ENCODE results near the gene MLLT6. TPM values are rescaled to one million over a fixed set of nuclear protein-coding genes. Genes with fewer than 3 reads are reported as not detected.

Gene MLLT6
- total and polyA plus RNA-seq, 2 of the 13 experiments (the other 11 are each of a cell fraction or from before 2014, with no cell fraction given) = 50.7 to 69.5 TPM

- TF ChIP-seq, protein P1, sequence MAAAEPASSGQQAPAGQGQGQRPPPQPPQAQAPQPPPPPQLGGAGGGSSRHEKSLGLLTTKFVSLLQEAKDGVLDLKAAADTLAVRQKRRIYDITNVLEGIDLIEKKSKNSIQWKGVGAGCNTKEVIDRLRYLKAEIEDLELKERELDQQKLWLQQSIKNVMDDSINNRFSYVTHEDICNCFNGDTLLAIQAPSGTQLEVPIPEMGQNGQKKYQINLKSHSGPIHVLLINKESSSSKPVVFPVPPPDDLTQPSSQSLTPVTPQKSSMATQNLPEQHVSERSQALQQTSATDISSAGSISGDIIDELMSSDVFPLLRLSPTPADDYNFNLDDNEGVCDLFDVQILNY (CRISPR knock-in tag; conservative IDR thresholded peaks at IDR 0.05) = no peak
- peak; percentile 98 for TF ChIP-seq ZBTB38 (CRISPR knock-in tag; IDR thresholded peaks at IDR 0.05)
- TF ChIP-seq KLF9 (CRISPR knock-in tag; IDR thresholded peaks at IDR 0.05; ENCODE audit: low read depth) = no peak
- TF ChIP-seq, protein P2, sequence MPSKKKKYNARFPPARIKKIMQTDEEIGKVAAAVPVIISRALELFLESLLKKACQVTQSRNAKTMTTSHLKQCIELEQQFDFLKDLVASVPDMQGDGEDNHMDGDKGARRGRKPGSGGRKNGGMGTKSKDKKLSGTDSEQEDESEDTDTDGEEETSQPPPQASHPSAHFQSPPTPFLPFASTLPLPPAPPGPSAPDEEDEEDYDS (CRISPR knock-in tag; IDR thresholded peaks at IDR 0.05) = no peak
- TF ChIP-seq ZNF407 (CRISPR knock-in tag; IDR thresholded peaks at IDR 0.05; ENCODE audit: not compliant biosample characterization) = no peak
- 0 out of 2 replicates have a peak, but pooled peaks have one; percentile 68 for TF ChIP-seq ZNF598 (CRISPR knock-in tag; IDR thresholded peaks at IDR 0.05; ENCODE audit: borderline replicate concordance)
- TF ChIP-seq ZBTB1 (CRISPR knock-in tag; IDR thresholded peaks at IDR 0.05; ENCODE audit: borderline replicate concordance) = no peak
- peak; percentile 29; the same call in 1 of the 2 replicates for TF ChIP-seq GATAD1 (CRISPR knock-in tag; IDR thresholded peaks at IDR 0.05)
- peak; percentile 23; the same call in 1 of the 2 replicates for TF ChIP-seq ZBTB33 (CRISPR knock-in tag; IDR thresholded peaks at IDR 0.05)
- no peak for TF ChIP-seq SRSF9 (IDR thresholded peaks at IDR 0.05; ENCODE audit: borderline replicate concordance, insufficient read depth, low read depth, low read length, poor library complexity, severe bottlenecking)
- TF ChIP-seq, protein P3, sequence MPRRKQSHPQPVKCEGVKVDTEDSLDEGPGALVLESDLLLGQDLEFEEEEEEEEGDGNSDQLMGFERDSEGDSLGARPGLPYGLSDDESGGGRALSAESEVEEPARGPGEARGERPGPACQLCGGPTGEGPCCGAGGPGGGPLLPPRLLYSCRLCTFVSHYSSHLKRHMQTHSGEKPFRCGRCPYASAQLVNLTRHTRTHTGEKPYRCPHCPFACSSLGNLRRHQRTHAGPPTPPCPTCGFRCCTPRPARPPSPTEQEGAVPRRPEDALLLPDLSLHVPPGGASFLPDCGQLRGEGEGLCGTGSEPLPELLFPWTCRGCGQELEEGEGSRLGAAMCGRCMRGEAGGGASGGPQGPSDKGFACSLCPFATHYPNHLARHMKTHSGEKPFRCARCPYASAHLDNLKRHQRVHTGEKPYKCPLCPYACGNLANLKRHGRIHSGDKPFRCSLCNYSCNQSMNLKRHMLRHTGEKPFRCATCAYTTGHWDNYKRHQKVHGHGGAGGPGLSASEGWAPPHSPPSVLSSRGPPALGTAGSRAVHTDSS (CRISPR knock-in tag; conservative IDR thresholded peaks at IDR 0.05) = no peak
Measured at GRCh38 chr17:38658741-38659345, 46.2 kb upstream of the MLLT6 start (continued).

Measured in HepG2 (cell line).